PFSK-1 (cell line): ENCODE results near the gene TNRC6B.

Experiments used
- FOXP2 ChIP-seq: optimal IDR thresholded peaks from 2 replicates; pipeline ENCODE3; 2011; ENCODE audit warnings: borderline replicate concordance, control low read depth, inconsistent platforms; ENCODE audit not compliant: insufficient read depth; ENCODE audit errors: extremely low read length, extremely low read depth
- POLR2AphosphoS5 ChIP-seq: IDR thresholded peaks from 2 replicates; pipeline ENCODE4 v1.6.1; 2012; ENCODE audit warnings: low read depth, mild to moderate bottlenecking, control low read depth, low read length, moderate library complexity
- REST ChIP-seq, 2 experiments: IDR thresholded peaks; 2 replicates each; pipeline versions ENCODE4 v1.6.1 to v1.8.0; 2011 to 2012; ENCODE audit warnings: low read depth in 2 of 2, low read length in 2 of 2, control low read depth in 1 of 2, inconsistent platforms in 1 of 2, mild to moderate bottlenecking in 1 of 2, moderate library complexity in 1 of 2; ENCODE audit not compliant: insufficient read depth in 1 of 2
- SIN3A ChIP-seq: IDR thresholded peaks from 2 replicates; pipeline ENCODE4 v1.6.1; 2012; ENCODE audit warnings: mild to moderate bottlenecking, low read length, moderate library complexity, borderline replicate concordance; ENCODE audit not compliant: insufficient read depth
- TAF1 ChIP-seq: IDR thresholded peaks from 2 replicates; pipeline ENCODE4 v1.6.1; 2012; ENCODE audit warnings: low read length, control low read depth, borderline replicate concordance; ENCODE audit not compliant: insufficient read depth

Gene TNRC6B

GRCh38 chr22:40309631-40310030, 131.9 kb downstream of the TNRC6B start:
- no peak for TF ChIP-seq POLR2AphosphoS5
- no peak for TF ChIP-seq SIN3A
- no peak for TF ChIP-seq REST (IDR thresholded peaks at IDR 0.05; ENCODE audit: insufficient read depth in 1 of 2, low read depth in 2 of 2, low read length in 2 of 2)

DNA sequence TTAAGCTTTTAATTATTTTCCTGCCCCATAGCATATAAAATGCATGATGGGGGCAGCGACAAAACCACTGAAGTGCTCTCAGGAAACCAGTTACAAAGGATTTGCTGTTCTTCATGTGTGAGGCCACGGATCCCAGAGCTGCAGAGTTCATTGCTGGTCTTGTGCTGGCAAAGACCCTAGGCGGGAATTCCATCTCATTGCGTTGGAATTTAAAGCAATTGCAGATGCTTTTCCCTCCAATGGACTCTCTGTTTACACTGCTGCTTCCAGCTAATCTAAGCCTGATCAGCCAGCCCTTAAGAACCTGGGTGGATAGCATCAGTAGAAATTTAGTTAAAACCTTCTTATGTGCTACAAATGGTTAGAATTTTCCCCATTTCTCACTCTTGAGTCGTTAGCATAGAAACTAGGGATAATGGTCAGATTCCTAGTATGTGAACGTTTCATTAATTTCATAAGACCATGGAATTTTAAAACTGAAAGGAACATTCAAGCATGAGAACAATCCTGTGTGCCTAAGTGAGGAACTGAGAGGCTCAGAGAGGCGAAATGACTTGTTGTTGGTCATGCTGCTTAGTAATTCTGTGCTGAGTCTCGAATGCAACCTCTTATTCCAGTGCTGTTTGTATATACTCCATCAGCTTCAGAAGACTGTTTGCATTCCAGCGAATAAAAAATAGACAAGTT, 132.5 kb downstream of the TNRC6B start:
- TF ChIP-seq POLR2AphosphoS5, result no peak
- no peak for TF ChIP-seq REST (IDR thresholded peaks at IDR 0.05; ENCODE audit: insufficient read depth in 1 of 2, low read depth in 2 of 2, low read length in 2 of 2)
- TF ChIP-seq FOXP2, result no peak
- TF ChIP-seq SIN3A, result no peak
- no peak for TF ChIP-seq TAF1

GRCh38 chr22:40310768-40311120, 133.0 kb downstream of the TNRC6B start:
- no peak for TF ChIP-seq POLR2AphosphoS5
- TF ChIP-seq FOXP2, result no peak
- no peak for TF ChIP-seq SIN3A
- no peak for TF ChIP-seq REST (IDR thresholded peaks at IDR 0.05; ENCODE audit: insufficient read depth in 1 of 2, low read depth in 2 of 2, low read length in 2 of 2)
- no peak for TF ChIP-seq TAF1

GRCh38 chr22:40312050-40312449, 134.3 kb downstream of the TNRC6B start:
- TF ChIP-seq TAF1, result no peak
- TF ChIP-seq SIN3A, result no peak
- no peak for TF ChIP-seq REST (IDR thresholded peaks at IDR 0.05; ENCODE audit: insufficient read depth in 1 of 2, low read depth in 2 of 2, low read length in 2 of 2)
- TF ChIP-seq FOXP2, result no peak
- TF ChIP-seq POLR2AphosphoS5, result no peak

- TF ChIP-seq SIN3A (no peak), POLR2AphosphoS5 (no peak), FOXP2 (no peak), REST (IDR thresholded peaks at IDR 0.05; ENCODE audit: insufficient read depth in 1 of 2, low read depth in 2 of 2, low read length in 2 of 2) (no peak), TAF1 (no peak)
Observed at GRCh38 chr22:40313007-40313406, 135.3 kb downstream of the TNRC6B start.
